Choroid plexus epithelial cell (primary cell): ENCODE measurements around the gene CDKN2A.

ENCODE experiments used
- DNase-seq: peaks from one replicate; pipeline ENCODE4 v3.0.0-alpha.2; 2010; ENCODE audit warnings: low read depth
- H3K4me3 ChIP-seq: 2 replicates; pipeline ENCODE4 v1.5.1; 2011; ENCODE audit warnings: low read depth, mild to moderate bottlenecking, control low read depth, low read length, moderate library complexity
- TF ChIP-seq, protein P1 (sequence below): conservative IDR thresholded peaks from 2 replicates; pipeline ENCODE4 v1.5.1; 2011; ENCODE audit warnings: low read depth, mild to moderate bottlenecking, control low read depth, inconsistent platforms, low read length, moderate library complexity

The CDKN2A gene

DNA sequence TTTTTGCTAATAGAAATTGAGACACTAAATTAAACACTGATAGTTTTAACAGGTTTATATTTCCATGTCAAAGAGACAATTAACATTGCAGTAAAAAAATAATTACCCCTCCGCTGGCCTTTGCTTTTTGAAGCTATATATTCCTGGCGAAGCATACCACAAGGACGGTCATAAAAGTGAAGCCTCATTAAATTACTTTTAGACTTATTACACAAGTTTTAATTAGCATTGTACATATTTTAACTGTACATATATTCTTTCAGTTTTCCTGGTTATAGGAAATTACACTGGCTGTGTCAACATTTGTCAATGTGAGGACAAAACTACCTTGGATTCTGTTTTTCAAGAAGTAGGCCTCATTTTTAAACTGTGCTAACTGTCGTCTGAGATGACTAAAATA, 1.2 kb downstream of the CDKN2A start:
- peak overlapping the region; percentile 75 for H3K4me3 ChIP-seq
- DNase-seq, result no peak
- TF ChIP-seq, protein P1, sequence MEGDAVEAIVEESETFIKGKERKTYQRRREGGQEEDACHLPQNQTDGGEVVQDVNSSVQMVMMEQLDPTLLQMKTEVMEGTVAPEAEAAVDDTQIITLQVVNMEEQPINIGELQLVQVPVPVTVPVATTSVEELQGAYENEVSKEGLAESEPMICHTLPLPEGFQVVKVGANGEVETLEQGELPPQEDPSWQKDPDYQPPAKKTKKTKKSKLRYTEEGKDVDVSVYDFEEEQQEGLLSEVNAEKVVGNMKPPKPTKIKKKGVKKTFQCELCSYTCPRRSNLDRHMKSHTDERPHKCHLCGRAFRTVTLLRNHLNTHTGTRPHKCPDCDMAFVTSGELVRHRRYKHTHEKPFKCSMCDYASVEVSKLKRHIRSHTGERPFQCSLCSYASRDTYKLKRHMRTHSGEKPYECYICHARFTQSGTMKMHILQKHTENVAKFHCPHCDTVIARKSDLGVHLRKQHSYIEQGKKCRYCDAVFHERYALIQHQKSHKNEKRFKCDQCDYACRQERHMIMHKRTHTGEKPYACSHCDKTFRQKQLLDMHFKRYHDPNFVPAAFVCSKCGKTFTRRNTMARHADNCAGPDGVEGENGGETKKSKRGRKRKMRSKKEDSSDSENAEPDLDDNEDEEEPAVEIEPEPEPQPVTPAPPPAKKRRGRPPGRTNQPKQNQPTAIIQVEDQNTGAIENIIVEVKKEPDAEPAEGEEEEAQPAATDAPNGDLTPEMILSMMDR, result no peak

DNA sequence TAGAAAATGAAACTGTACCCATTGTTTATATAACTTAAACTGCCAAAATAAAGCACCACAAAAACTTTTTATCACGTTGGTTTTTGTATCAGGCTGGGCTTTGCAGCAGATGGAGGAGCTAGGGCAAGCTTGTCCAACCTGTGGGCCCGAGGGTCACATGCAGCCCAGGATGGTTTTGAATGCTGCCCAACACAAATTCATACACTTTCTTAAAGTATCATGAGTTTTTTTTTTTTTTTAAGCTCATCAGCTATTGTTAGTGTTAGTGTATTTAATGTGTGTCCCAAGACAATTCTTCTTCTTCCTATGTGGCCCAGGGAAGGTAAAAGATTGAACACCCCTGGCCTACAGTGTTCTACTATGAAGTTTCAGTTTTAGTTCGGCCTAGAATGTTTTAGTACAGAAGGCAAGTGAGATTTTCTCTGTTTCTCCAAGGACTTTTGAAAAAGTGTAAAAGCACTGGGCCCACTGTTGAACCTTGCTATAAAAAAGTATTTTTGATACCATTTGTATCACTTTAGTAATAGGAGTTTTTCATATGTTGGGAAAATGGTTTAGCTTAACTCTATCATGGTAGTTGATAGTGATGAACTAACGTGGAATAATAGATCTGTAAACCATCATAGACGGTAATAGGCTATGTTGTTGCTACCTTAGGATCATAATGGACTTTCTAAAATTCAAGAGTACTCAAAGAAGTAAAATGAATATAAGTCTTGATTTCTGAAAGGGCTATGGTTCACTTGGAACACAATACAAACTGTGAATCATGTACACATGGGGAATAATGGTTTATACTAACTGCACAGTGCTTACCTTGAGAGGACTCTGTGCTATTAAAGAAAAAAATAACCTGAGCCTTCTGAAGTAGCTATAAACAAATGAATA, 2.9 kb downstream of the CDKN2A start:
- H3K4me3 ChIP-seq, result peak overlapping the region; percentile 4
- DNase-seq, result no peak
- TF ChIP-seq, protein P1, result no peak

DNA sequence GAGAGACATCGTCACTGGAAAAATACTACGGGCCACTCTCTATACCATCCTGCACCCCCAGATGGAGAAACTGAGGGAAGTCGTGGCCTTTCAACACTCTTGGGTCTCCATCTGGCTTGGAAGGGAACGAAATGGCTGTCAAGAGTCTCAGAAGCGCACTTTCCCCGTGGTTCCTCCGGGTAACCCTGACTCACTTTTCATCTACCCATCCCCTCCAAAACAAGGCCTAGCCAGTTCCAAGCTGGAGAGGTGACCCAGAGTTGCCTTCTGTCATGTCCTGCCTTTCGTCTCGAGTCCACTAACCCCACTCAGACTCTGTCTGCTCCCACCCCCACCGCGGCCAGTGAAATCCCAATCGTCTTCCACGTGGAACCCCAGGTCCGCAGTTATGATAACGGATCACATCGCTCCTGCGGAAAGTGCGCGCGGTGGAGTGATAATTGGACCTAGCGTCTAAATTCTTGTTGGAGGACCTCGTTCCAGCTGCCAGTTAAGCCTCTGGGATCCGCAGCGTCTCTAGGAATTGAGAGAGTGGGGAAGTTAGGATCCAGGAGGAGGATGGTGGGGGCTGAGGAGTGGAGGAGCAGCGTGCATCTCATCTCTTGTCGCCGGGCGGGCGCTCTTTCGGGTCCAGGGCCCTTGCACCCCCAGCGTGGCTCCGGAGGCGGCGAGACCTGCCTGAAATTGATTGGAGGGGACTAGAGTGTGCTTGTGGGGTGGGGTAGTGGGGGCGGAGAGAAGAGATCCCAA, 4.6 kb downstream of the CDKN2A start:
- TF ChIP-seq, protein P1, result no peak
- DNase-seq, result no peak
- H3K4me3 ChIP-seq, result peak overlapping the region; percentile 28

DNA sequence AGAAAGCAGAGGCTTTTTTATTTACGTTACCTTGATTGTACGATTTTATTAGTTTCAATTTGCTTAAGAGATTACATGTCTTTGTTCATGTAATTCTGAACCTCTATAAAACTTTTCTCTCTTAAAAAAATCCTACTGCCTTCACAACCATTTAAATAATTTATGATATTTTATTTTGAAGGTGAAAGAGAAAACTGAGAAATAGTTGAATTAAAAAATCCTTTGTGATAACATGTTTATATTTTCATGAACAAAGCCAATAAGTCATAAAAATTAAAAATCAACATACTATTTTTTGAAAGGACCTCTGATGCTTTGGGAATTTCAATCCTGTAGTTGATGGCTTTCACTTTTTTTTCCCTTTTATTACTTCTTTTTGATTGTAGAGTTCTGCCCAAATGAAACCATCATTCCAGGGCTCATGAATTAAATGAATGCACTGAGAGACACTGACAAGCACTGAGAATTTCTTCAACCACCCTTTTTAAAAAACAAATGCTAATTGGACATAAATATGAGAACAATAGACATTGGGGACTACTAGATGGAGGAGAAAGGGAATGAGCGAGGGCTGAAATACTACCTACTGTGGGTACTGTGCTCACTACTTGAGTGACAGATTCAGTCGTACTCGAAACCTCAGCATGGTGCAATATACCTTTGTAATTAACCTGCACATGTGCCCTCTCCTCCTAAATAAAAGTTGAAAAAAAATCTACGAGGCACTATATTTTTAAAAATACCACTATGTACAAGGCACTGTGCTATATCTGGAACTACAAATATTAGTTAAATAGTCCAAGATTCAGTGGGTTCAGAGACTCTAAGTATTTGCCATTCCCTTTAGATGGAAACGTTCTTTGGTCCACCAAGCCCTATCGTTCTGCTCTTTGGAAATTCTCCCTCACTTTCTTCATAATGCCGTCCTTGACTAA, 5.9 kb downstream of the CDKN2A start:
- no peak for DNase-seq
- TF ChIP-seq, protein P1, result no peak
- no peak overlapping the region for H3K4me3 ChIP-seq

DNA sequence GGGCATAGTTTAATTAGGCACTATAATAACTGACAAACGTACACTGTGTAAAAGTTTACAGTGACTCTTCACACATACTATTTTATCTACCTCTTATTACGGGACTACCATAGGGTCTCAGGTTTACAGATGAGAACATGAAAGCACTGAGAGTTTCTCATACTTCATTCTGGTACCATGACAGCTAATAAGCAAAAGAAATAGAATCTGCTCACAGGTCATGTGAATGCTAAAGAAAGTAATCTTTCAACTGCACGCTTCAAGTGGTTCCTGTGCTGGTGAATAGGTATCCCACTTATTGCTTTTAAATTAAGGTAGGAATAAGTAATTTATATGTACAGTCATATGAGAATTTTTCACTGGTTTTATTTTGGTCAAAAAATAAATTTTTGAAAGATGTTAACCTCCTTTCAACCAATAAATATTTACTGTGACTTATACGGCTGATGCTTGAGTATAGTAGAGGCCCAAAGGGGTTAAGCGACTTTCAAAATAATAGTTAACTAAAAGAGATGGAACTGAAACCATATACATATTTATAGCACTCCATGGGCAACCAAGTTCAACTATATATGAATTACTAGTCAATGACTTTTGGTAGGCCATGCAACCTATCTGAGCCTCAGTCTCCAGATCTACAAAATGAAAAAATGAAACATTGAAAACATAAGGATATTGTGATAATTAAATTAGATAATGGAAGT, 8.1 kb downstream of the CDKN2A start:
- TF ChIP-seq, protein P1, result no peak
- no peak overlapping the region for H3K4me3 ChIP-seq
- DNase-seq, result no peak

DNA sequence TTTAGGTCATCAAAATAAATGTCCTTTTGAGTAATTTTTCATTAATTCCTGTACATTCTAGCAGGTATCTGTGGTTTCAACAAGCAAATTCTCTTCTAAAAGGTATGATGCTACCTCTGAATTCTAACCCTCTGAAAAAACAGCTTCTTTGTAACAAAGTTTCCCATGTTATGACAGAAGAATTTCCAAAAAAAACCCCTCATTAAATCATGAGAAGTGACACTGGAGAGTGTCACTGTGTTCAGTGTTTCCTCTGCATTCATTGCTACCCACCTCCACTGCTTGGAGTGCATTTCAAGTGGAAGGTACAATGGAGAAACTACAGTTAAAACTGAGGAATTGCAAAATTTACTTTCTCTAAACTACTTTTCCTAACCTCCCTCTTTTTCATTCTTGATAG, 10.1 kb downstream of the CDKN2A start:
- DNase-seq, result no peak
- no peak overlapping the region for H3K4me3 ChIP-seq
- TF ChIP-seq, protein P1, result no peak
